Measurements from ENCODE around the gene PDE7B. TPM values are rescaled to one million over a fixed set of nuclear protein-coding genes. Genes with fewer than 3 reads are reported as not detected.

PDE7B gene
- total and polyA plus RNA-seq, 2 of the 4 experiments (the other 2 are of a cell fraction) = 7.8 to 12.4 TPM

GRCh38 chr6:136225496-136225895 lies 374.0 kb downstream of the PDE7B start:
- POLR2A ChIA-PET (ENCODE audit: unreplicated experiment) = no interaction called here

More at GRCh38 chr6:136225496-136225895, 374.0 kb downstream of the PDE7B start:
- Histone ChIP-seq H3K56ac (ENCODE audit: extremely low read depth, insufficient read depth, low read length) (no peak overlapping the region), H4K5ac (ENCODE audit: low read depth, low read length) (peak overlapping the region; percentile 46), H2AFZ (replicated peaks; ENCODE audit: low read length, poor library complexity) (peak overlapping the region; percentile 68), H3K4me2 (ENCODE audit: low read depth, low read length) (no peak overlapping the region), H2BK5ac (ENCODE audit: low read depth, low read length, poor library complexity, severe bottlenecking) (peak overlapping the region; percentile 53), H2BK120ac (ENCODE audit: low read depth, low read length) (peak overlapping the region; percentile 86), H4K91ac (ENCODE audit: insufficient read depth, low read depth, low read length) (peak overlapping the region; percentile 72), H2BK15ac (ENCODE audit: low read depth, low read length) (peak overlapping the region; percentile 62; the same call in 2 of the 3 replicates), H4K8ac (ENCODE audit: low read depth in 2 of 2, low read length in 2 of 2) (peak overlapping the region; percentile 65 to 66; a peak in 2 of 4 replicates), H3K18ac (ENCODE audit: low read depth, low read length) (peak overlapping the region; percentile 79), H2AK5ac (ENCODE audit: low read depth, low read length) (peak overlapping the region; percentile 95), H3K9me3 (ENCODE audit: control insufficient read depth, insufficient read depth, low read length) (peaks cover 2% of the 10 kb centered on the region; the same call in 1 of the 2 replicates), H3K23ac (ENCODE audit: low read depth, low read length) (no peak overlapping the region), H3K4me1 (ENCODE audit: control insufficient read depth, insufficient read depth, low read length) (peaks cover 5% of the 10 kb centered on the region), H3K27me3 (ENCODE audit: control insufficient read depth, insufficient read depth, low read length) (no peaks in the 10 kb centered on the region), H3K79me1 (ENCODE audit: low read depth in 1 of 2, low read length in 2 of 2) (no peaks in the 10 kb centered on the region), H3K14ac (replicated peaks; ENCODE audit: low read depth, low read length) (0 out of 2 replicates have a peak overlapping the region, but pooled peaks have one; percentile 76), H3K4me3 (ENCODE audit: insufficient read depth, low read depth, low read length) (no peak overlapping the region), H3K27ac (ENCODE audit: insufficient read depth, low read length) (peak overlapping the region; percentile 5; the same call in 1 of the 2 replicates), H3K9me1 (ENCODE audit: insufficient read depth, low read length) (no peaks in the 10 kb centered on the region; the same call in 1 of the 2 replicates), H3K9ac (ENCODE audit: low read depth, low read length) (no peak overlapping the region), H2AK9ac (replicated peaks; ENCODE audit: low read depth, low read length, poor library complexity) (no peak overlapping the region), H2BK20ac (ENCODE audit: low read depth, low read length) (peak overlapping the region; percentile 92), H3K36me3 (ENCODE audit: control insufficient read depth, insufficient read depth, low read length) (no peaks in the 10 kb centered on the region), H3K4ac (ENCODE audit: low read depth, low read length) (peak overlapping the region; percentile 90), H4K20me1 (ENCODE audit: insufficient read depth, low read length) (no peaks in the 10 kb centered on the region)
- in situ Hi-C loops (cut with MboI; ENCODE audit: low sequenced_read_pairs) (loop anchor here (5.0 kb wide), 1 partner anchor 688 kb away; no protein-coding TSS in a partner anchor), intact Hi-C loops (cut with micrococcal nuclease) (loop anchor here (5.0 to 10.0 kb wide), 4 partner anchors 208 to 491 kb away; partner anchors contain the start of gene PDE7B), dilution Hi-C loops (cut with HindIII; ENCODE audit: low sequenced_read_pairs, unreplicated experiment) (no loop called here)
- CTCF ChIA-PET = interaction anchor here (0.6 to 2.5 kb wide), 25 partner anchors 17 to 775 kb away, joined by 3 to 26 read pairs (median 3); no protein-coding TSS in a partner anchor
- ATAC-seq (ENCODE audit: low read depth) (no peak), DNase-seq (peak; percentile 31)
- 33% methylated on average over 1 of the region's 5 CpGs; no CpG with 5 or more reads in 1 of the 2 experiments for WGBS, 2 experiments (ENCODE audit: extremely low coverage in 2 of 2, insufficient read length in 1 of 2)
- no peak for TF ChIP-seq MAFK (IDR thresholded peaks at IDR 0.05; ENCODE audit: low read depth, low read length)
- TF ChIP-seq ELK1 (IDR thresholded peaks at IDR 0.05; ENCODE audit: borderline replicate concordance, low read depth, low read length) = no peak
- no peak for TF ChIP-seq CHD1 (IDR thresholded peaks at IDR 0.05; ENCODE audit: low read depth, low read length)
- TF ChIP-seq RCOR1 (IDR thresholded peaks at IDR 0.05; ENCODE audit: insufficient replicate concordance, low read length) = no peak
- TF ChIP-seq RAD21 (IDR thresholded peaks at IDR 0.05; ENCODE audit: low read length) = no peak
- no peak for TF ChIP-seq POLR2A (IDR thresholded peaks at IDR 0.05; ENCODE audit: low read depth, low read length)
- TF ChIP-seq SMC3 (IDR thresholded peaks at IDR 0.05; ENCODE audit: low read depth, low read length) = no peak
- TF ChIP-seq CEBPB (IDR thresholded peaks at IDR 0.05; ENCODE audit: low read depth, low read length) = no peak
- TF ChIP-seq MXI1 (IDR thresholded peaks at IDR 0.05; ENCODE audit: borderline replicate concordance, low read depth, low read length) = no peak
- TF ChIP-seq FOS (IDR thresholded peaks at IDR 0.05; ENCODE audit: low read depth, low read length) = no peak
- TF ChIP-seq BHLHE40 (IDR thresholded peaks at IDR 0.05; ENCODE audit: low read depth, low read length) = no peak
- no peak for TF ChIP-seq CTCF (conservative IDR thresholded peaks at IDR 0.05; ENCODE audit: low read depth, low read length)
- TF ChIP-seq RFX5 (IDR thresholded peaks at IDR 0.05; ENCODE audit: low read depth, low read length) = no peak
- TF ChIP-seq NFE2L2 (IDR thresholded peaks at IDR 0.05; ENCODE audit: low read depth, low read length) = no peak
- no peak for TF ChIP-seq MAZ (IDR thresholded peaks at IDR 0.05; ENCODE audit: borderline replicate concordance, low read depth, low read length)
- no TSS peak for BruUV-seq (replicated peaks)
